ENCODE results near the gene JARID2. TPM values are rescaled to one million over a fixed set of nuclear protein-coding genes. Genes with fewer than 3 reads are reported as not detected.
A peak's percentile ranks its signal among the peaks of the same experiment; 100 is the strongest.

Gene JARID2
- total and polyA plus RNA-seq, 10 of the 15 experiments (the other 5 are each of a cell fraction or from before 2014, with no cell fraction given), result 4.2 to 21.6 (median 11.7) TPM

DNA sequence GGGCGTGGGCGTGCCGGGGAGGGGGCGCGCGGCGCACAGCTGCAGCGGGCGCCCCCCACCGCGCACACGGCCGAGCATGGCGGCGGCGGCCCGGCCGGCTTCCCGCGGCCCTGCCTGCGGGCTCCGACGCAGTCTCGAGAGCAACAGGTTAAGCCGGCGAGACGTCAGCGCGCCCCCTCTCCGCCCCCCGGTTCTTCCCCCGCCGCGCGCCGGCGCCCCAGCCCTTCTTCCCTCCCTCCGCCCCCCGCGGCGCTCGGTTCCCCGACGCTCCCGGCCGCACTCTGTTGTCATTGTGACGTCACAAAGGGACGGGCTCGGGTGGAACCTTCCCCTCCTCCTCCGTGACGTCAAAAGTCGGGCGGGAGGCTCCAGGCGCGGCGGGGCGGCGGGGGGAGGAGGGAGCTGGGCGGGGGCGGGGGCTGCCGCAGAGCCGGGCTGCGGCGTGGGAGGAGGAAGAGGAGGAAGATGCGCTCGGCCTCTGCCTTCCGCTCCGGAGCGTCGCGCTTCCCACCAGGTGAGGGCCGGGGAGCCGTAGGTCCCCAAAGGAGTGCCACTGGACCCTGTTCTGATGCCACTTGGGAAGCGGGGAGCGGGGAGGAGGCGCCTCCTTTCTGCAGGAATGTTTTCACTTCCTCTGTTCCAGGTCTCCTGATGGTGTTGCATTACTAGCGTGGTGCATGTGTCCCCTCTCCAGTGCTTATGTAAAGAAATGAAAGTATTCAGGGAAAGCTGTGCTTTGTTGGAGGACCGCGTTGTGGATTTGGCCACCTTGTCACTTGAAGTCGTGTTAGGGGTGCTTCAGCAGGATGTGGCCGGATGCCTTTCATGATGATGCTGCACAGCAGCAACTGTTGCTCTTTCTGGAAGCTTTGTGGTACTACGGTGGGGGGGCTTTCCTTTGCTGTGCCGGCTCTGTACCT lies 2.8 kb downstream of the JARID2 start (continued):
- TF ChIP-seq, protein P1, sequence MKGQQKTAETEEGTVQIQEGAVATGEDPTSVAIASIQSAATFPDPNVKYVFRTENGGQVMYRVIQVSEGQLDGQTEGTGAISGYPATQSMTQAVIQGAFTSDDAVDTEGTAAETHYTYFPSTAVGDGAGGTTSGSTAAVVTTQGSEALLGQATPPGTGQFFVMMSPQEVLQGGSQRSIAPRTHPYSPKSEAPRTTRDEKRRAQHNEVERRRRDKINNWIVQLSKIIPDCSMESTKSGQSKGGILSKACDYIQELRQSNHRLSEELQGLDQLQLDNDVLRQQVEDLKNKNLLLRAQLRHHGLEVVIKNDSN (IDR thresholded peaks at IDR 0.05; ENCODE audit: borderline replicate concordance, extremely low read length, insufficient read depth, low read depth, low read length), result no peak
- TF ChIP-seq SPI1 (IDR thresholded peaks at IDR 0.05; ENCODE audit: borderline replicate concordance, insufficient read depth, low read depth, low read length) (0 out of 2 replicates have a peak, but pooled peaks have one; percentile 3), FOXM1 (IDR thresholded peaks at IDR 0.05; ENCODE audit: low read depth, low read length) (no peak), EP300 (IDR thresholded peaks at IDR 0.05; ENCODE audit: borderline replicate concordance in 1 of 2, control insufficient read depth in 1 of 2, low read depth in 2 of 2, low read length in 2 of 2) (peak in 1 of 2 experiments; percentile 8; a peak in 1 of 4 replicates), IRF5 (IDR thresholded peaks at IDR 0.05; ENCODE audit: borderline replicate concordance) (no peak), RB1 (IDR thresholded peaks at IDR 0.05; ENCODE audit: borderline replicate concordance) (no peak), SIX5 (IDR thresholded peaks at IDR 0.05; ENCODE audit: low read depth, low read length, severe bottlenecking) (no peak), SMAD5 (IDR thresholded peaks at IDR 0.05; ENCODE audit: low read depth) (no peak), BCLAF1 (IDR thresholded peaks at IDR 0.05) (no peak), ZNF384 (IDR thresholded peaks at IDR 0.05; ENCODE audit: borderline replicate concordance, low read depth, low read length) (no peak), CBFB (IDR thresholded peaks at IDR 0.05; ENCODE audit: low read depth) (no peak), ZBED1 (IDR thresholded peaks at IDR 0.05; ENCODE audit: borderline replicate concordance) (no peak), DPF2 (IDR thresholded peaks at IDR 0.05) (peak; percentile 73), YBX1 (IDR thresholded peaks at IDR 0.05) (no peak)
- TF ChIP-seq, protein P2, sequence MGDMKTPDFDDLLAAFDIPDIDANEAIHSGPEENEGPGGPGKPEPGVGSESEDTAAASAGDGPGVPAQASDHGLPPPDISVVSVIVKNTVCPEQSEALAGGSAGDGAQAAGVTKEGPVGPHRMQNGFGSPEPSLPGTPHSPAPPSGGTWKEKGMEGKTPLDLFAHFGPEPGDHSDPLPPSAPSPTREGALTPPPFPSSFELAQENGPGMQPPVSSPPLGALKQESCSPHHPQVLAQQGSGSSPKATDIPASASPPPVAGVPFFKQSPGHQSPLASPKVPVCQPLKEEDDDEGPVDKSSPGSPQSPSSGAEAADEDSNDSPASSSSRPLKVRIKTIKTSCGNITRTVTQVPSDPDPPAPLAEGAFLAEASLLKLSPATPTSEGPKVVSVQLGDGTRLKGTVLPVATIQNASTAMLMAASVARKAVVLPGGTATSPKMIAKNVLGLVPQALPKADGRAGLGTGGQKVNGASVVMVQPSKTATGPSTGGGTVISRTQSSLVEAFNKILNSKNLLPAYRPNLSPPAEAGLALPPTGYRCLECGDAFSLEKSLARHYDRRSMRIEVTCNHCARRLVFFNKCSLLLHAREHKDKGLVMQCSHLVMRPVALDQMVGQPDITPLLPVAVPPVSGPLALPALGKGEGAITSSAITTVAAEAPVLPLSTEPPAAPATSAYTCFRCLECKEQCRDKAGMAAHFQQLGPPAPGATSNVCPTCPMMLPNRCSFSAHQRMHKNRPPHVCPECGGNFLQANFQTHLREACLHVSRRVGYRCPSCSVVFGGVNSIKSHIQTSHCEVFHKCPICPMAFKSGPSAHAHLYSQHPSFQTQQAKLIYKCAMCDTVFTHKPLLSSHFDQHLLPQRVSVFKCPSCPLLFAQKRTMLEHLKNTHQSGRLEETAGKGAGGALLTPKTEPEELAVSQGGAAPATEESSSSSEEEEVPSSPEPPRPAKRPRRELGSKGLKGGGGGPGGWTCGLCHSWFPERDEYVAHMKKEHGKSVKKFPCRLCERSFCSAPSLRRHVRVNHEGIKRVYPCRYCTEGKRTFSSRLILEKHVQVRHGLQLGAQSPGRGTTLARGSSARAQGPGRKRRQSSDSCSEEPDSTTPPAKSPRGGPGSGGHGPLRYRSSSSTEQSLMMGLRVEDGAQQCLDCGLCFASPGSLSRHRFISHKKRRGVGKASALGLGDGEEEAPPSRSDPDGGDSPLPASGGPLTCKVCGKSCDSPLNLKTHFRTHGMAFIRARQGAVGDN (IDR thresholded peaks at IDR 0.05), result 0 out of 2 replicates have a peak, but pooled peaks have one; percentile 12
- TF ChIP-seq, protein P3, sequence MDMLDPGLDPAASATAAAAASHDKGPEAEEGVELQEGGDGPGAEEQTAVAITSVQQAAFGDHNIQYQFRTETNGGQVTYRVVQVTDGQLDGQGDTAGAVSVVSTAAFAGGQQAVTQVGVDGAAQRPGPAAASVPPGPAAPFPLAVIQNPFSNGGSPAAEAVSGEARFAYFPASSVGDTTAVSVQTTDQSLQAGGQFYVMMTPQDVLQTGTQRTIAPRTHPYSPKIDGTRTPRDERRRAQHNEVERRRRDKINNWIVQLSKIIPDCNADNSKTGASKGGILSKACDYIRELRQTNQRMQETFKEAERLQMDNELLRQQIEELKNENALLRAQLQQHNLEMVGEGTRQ (IDR thresholded peaks at IDR 0.05; ENCODE audit: borderline replicate concordance, low read depth, low read length), result no peak
